Measurements from ENCODE around the gene PDE8A.

DNA sequence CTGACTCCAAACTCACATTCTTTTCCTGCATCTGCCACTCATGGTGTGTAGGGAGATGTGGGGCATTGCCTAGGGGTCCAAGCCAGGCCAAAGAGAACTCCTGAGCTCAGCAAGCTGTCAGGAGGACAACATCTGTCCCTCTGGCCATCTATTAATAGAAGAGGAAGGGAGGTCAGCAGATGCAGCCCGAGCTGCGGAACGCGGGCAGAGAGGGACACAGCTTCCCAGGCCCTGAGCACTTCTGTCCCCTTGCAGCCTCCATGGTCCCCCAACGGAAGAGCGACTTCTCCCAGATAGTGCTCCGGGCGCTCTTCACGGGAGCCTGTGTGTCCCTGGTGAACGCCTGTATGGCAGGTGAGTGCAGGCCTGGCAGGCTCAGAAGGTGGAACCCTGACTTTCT is 37.3 kb upstream of the PDE8A start:
- no peak for TF ChIP-seq CTCF (IDR thresholded peaks at IDR 0.05)
- TF ChIP-seq POLR2A (IDR thresholded peaks at IDR 0.05) = no peak
